HepG2 (cell line): Measurements from ENCODE around the gene TNFRSF6B. TPM values are rescaled to one million over a fixed set of nuclear protein-coding genes. Genes with fewer than 3 reads are reported as not detected.

Experiments
- ATAC-seq: fragments of 200-7000 bp; cut with Tn5 transposase; 3 replicates; pipeline ENCODE4 v1.9.1; 2020; ENCODE audit warnings: mild to moderate bottlenecking, moderate library complexity
- BruUV-seq: library from RNA; stranded (reverse); fragments of 400-500 nt; replicated peaks from 2 replicates; lab custom pipeline; 2021; lab: Mats Ljungman, UMichigan
- CTCF ChIA-PET: fragments of 300-600 bp; formaldehyde crosslinking; extraction: SDS; loops from one replicate; lab custom pipeline; 2021; ENCODE audit warnings: low total read pairs, inconsistent platforms, low intra/inter-chr PET ratio; lab: Yijun Ruan, JAX
- POLR2A ChIA-PET: fragments of 350-600 bp; sonication (Branson Sonifier 250); formaldehyde crosslinking; loops from one replicate; lab custom pipeline; 2020; ENCODE audit warnings: antibody characterized with exemption, inconsistent platforms; lab: Yijun Ruan, JAX
- DNase-seq: peaks from one replicate; pipeline ENCODE4 v3.0.0-alpha.2; 2015; ENCODE audit warnings: low spot score
- FAIRE-seq: peaks from 3 replicates; lab custom pipeline; 2011; peaks lifted over from hg19 to GRCh38; lab: Jason Lieb, UNC
- H2AFZ ChIP-seq: one replicate; pipeline ENCODE4 v1.6.1; 2011; ENCODE audit warnings: low read length, inconsistent platforms
- H3K27ac ChIP-seq: fragments of 300-600 bp; 3 replicates; pipeline ENCODE4 v1.8.0; 2011; ENCODE audit warnings: mixed run types, mild to moderate bottlenecking, mixed read lengths, low read length, inconsistent platforms; ENCODE audit not compliant: insufficient read depth; ENCODE audit errors: extremely low read length
- H3K27me3 ChIP-seq, 2 experiments: fragments of 200-600 bp in 1 of 2; 2 replicates in 1 of 2; 3 replicates in 1 of 2; pipeline versions ENCODE4 v1.6.0 to v1.8.0; 2011; ENCODE audit warnings: low read length in 2 of 2, mild to moderate bottlenecking in 2 of 2, moderate library complexity in 2 of 2, inconsistent platforms in 1 of 2; ENCODE audit not compliant: insufficient read depth in 2 of 2, control insufficient read depth in 1 of 2
- H3K36me3 ChIP-seq, 2 experiments: fragments of 200-600 bp in 1 of 2; replicated peaks in 1 of 2; 2 replicates in 1 of 2; 3 replicates in 1 of 2; pipeline versions ENCODE4 v1.5.1 to v1.8.0; 2011; ENCODE audit warnings: low read length in 2 of 2, inconsistent platforms in 1 of 2; ENCODE audit not compliant: insufficient read depth in 2 of 2, control insufficient read depth in 1 of 2
- H3K4me1 ChIP-seq: 2 replicates; pipeline ENCODE4 v1.5.1; 2012; ENCODE audit warnings: low read length, inconsistent platforms; ENCODE audit not compliant: insufficient read depth
- H3K4me2 ChIP-seq: 2 replicates; pipeline ENCODE4 v1.6.0; 2011; ENCODE audit warnings: low read depth, low read length, inconsistent platforms
- H3K4me3 ChIP-seq, 3 experiments: fragments of 200-600 bp in 1 of 3; sonication (generic), shearing (Covaris generic) in 1 of 3; replicated peaks in 1 of 3; 2 replicates each; pipeline ENCODE4 v1.5.1; 2011 to 2016; ENCODE audit warnings: low read length in 3 of 3, inconsistent platforms in 2 of 3, low read depth in 2 of 3, mild to moderate bottlenecking in 2 of 3, control low read depth in 1 of 3, mixed read lengths in 1 of 3; ENCODE audit not compliant: insufficient read depth in 1 of 3
- H3K79me2 ChIP-seq: one replicate; pipeline ENCODE4 v1.6.1; 2011; ENCODE audit warnings: low read length, inconsistent platforms; ENCODE audit not compliant: insufficient read depth
- H3K9ac ChIP-seq: 2 replicates; pipeline ENCODE4 v1.6.0; 2011; ENCODE audit warnings: mild to moderate bottlenecking, low read depth, low read length, inconsistent platforms; ENCODE audit not compliant: insufficient read depth
- H3K9me3 ChIP-seq: 2 replicates; pipeline ENCODE4 v1.5.1; 2012; ENCODE audit warnings: mild to moderate bottlenecking, low read length
- H4K20me1 ChIP-seq: 2 replicates; pipeline ENCODE4 v1.6.0; 2011; ENCODE audit warnings: inconsistent platforms, mild to moderate bottlenecking, low read length, moderate library complexity; ENCODE audit not compliant: insufficient read depth
- AGO2 ChIP-seq: fragments of 200-400 bp; formaldehyde crosslinking; optimal IDR thresholded peaks from 2 replicates; pipeline ENCODE3; 2017; ENCODE audit warnings: mild to moderate bottlenecking, low read depth, low read length, moderate library complexity
- AKAP8 ChIP-seq: sonication (generic); formaldehyde crosslinking; IDR thresholded peaks from 2 replicates; pipeline ENCODE4 v1.5.1; 2020; ENCODE audit warnings: mild to moderate bottlenecking, missing genetic modification reagents
- DMAP1 ChIP-seq: IDR thresholded peaks from 2 replicates; pipeline ENCODE4 v1.6.1; 2016
- HOXA5 ChIP-seq: sonication (generic); formaldehyde crosslinking; IDR thresholded peaks from 2 replicates; pipeline ENCODE4 v1.4.0; 2020; ENCODE audit warnings: missing genetic modification reagents
- JDP2 ChIP-seq: sonication (generic); formaldehyde crosslinking; IDR thresholded peaks from 2 replicates; pipeline ENCODE4 v1.8.1; 2022; ENCODE audit warnings: missing genetic modification reagents, borderline replicate concordance
- MNT ChIP-seq: fragments of 450-650 bp; IDR thresholded peaks from 2 replicates; pipeline ENCODE4 v1.6.1; 2016
- POLR2G ChIP-seq: fragments of 200-400 bp; formaldehyde crosslinking; IDR thresholded peaks from 2 replicates; pipeline ENCODE4 v1.6.1; 2018; ENCODE audit warnings: mild to moderate bottlenecking, low read depth, low read length, moderate library complexity
- STAG1 ChIP-seq: sonication (generic); formaldehyde crosslinking; IDR thresholded peaks from 2 replicates; pipeline ENCODE4 v1.4.0; 2020; ENCODE audit warnings: missing genetic modification reagents
- ZC3H13 ChIP-seq: sonication (generic); formaldehyde crosslinking; IDR thresholded peaks from 2 replicates; pipeline ENCODE4 v1.8.1; 2023; ENCODE audit warnings: mild to moderate bottlenecking, missing genetic modification reagents, moderate library complexity
- ZKSCAN1 ChIP-seq: fragments of 150-350 bp; IDR thresholded peaks from 2 replicates; pipeline ENCODE4 v1.6.1; 2014; ENCODE audit warnings: low read length
- WGBS: methylation state at CpG from one replicate; pipeline ENCODE4 v1.1.6; 2017; ENCODE audit warnings: low lambda C conversion rate; 5-methylcytosine and 5-hydroxymethylcytosine counted together
- in situ Hi-C: cut with HindIII; loops from 2 replicates; pipeline ENCODE4 v1.10.0; 2017; ENCODE audit warnings: low pct_unique_long_range_greater_than_20kb; ENCODE audit not compliant: extremely low pct_ligation_motif_present
- intact Hi-C: fragments of 100-400 bp; cut with micrococcal nuclease; formaldehyde crosslinking; loops from one replicate; pipeline ENCODE4 v1.10.0; 2022; ENCODE audit not compliant: unreplicated experiment
- polyA plus RNA-seq, 8 experiments: library from polyadenylated mRNA; depleted of rRNA in 3 of 8; stranded (reverse) in 7 of 8; unstranded in 1 of 8; fragments of >200 nt; fragmentation: Illumina TruSeq in 4 of 8; extraction: Trizol in 4 of 8; gene quantifications; 2 replicates each; pipeline versions ENCODE4 v1.2.1 to v1.2.3, GENCODE V29; 2011 to 2016; ENCODE audit warnings: low read depth in 4 of 8, missing spikeins in 1 of 8, mixed read lengths in 1 of 8; ENCODE audit not compliant: insufficient read depth in 1 of 8
- total RNA-seq, 5 experiments: library from RNA; depleted of rRNA; stranded (reverse); fragments of >200 nt; fragmentation: Illumina TruSeq; extraction: Trizol; gene quantifications; 2 replicates each; pipeline ENCODE4 v1.2.3, GENCODE V29; 2016; ENCODE audit warnings: low read depth in 1 of 5
- TF ChIP-seq, protein P1 (sequence below): sonication (generic); formaldehyde crosslinking; IDR thresholded peaks from 2 replicates; pipeline ENCODE4 v1.5.0; 2020; ENCODE audit warnings: mild to moderate bottlenecking, missing genetic modification reagents

Gene TNFRSF6B
- total and polyA plus RNA-seq, 2 of the 13 experiments (the other 11 are each of a cell fraction or from before 2014, with no cell fraction given), result 0.24 TPM; not detected in 1

DNA sequence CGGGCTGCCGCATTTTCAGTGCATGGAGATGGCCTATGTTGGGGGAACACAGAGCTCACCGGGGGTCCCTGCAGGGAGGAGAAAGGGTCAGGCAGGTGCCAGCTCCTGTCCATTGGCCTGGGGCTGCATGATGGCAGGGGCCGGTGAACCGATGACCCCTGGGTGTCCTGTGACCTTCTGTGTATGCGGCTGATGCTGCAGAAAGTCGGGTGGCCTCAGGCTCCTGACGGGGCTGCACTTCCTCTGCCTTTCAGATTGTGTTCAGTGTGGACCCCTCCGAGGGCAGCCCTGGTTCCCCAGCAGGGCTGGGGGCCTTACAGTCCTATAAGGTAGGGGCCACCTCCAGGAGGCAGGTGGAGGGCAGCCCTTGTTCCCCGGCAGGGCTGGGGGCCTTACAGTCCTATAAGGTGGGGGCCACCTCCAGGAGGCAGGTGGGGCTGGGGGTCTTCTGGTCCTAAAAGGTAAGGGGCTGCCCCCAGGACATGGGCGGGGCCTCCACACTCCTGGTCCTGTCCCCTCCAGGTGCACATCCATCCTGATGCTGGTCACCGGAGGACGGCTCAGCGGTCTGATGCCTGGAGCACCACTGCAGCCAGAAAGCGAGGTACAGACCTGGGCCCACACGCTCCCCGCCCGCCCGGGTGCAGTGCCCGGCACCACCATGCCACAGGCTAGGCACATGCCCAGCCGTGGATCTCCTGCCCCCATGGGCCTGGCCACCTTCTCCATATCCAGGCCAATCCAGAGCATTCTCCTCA is 11.0 kb upstream of the TNFRSF6B start:
- Histone ChIP-seq H3K36me3 (peaks cover 0 to 4% of the 10 kb centered on the region in 2 experiments; a peak in 1 of 5 replicates), H3K4me2 (no peak overlapping the region), H3K9ac (no peak overlapping the region), H3K4me3 (no peak overlapping the region), H2AFZ (no peak overlapping the region), H3K4me1 (peaks cover 10% of the 10 kb centered on the region), H4K20me1 (no peaks in the 10 kb centered on the region), H3K9me3 (no peaks in the 10 kb centered on the region), H3K79me2 (no peaks in the 10 kb centered on the region), H3K27me3 (no peaks in the 10 kb centered on the region), H3K27ac (no peak overlapping the region)
- FAIRE-seq (no peak), DNase-seq (no peak), ATAC-seq (no peak)
- ChIA-PET POLR2A (no interaction called here), CTCF (no interaction called here)
- in situ Hi-C loops (no loop called here), intact Hi-C loops (no loop called here)
- TF ChIP-seq AGO2, result peak; percentile 72
- TF ChIP-seq, protein P1, sequence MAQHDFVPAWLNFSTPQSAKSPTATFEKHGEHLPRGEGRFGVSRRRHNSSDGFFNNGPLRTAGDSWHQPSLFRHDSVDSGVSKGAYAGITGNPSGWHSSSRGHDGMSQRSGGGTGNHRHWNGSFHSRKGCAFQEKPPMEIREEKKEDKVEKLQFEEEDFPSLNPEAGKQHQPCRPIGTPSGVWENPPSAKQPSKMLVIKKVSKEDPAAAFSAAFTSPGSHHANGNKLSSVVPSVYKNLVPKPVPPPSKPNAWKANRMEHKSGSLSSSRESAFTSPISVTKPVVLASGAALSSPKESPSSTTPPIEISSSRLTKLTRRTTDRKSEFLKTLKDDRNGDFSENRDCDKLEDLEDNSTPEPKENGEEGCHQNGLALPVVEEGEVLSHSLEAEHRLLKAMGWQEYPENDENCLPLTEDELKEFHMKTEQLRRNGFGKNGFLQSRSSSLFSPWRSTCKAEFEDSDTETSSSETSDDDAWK (CRISPR knock-in tag), result no peak
- TF ChIP-seq ZC3H13 (CRISPR knock-in tag), result 0 out of 2 replicates have a peak, but pooled peaks have one; percentile 43
- TF ChIP-seq AKAP8, result 0 out of 2 replicates have a peak, but pooled peaks have one; percentile 36
- TF ChIP-seq HOXA5 (CRISPR knock-in tag), result no peak
- peak; percentile 33; the same call in 1 of the 2 replicates for TF ChIP-seq POLR2G
- no TSS peak for BruUV-seq
- WGBS, result 89% methylated on average over 17 of the region's 21 CpGs

GRCh38 chr20:63686094-63686491 is 10.4 kb upstream of the TNFRSF6B start:
- in situ Hi-C loops, result no loop called here
- intact Hi-C loops, result no loop called here
- CTCF ChIA-PET, result no interaction called here
- WGBS, result 95% methylated on average over 15 of the region's 24 CpGs
- ATAC-seq, result no peak
- Histone ChIP-seq H2AFZ (no peak overlapping the region), H3K9ac (no peak overlapping the region), H3K9me3 (no peaks in the 10 kb centered on the region), H4K20me1 (no peaks in the 10 kb centered on the region), H3K79me2 (no peaks in the 10 kb centered on the region), H3K4me2 (no peak overlapping the region), H3K27ac (no peak overlapping the region), H3K27me3 (no peaks in the 10 kb centered on the region), H3K36me3 (peaks cover 0 to 4% of the 10 kb centered on the region in 2 experiments; a peak in 1 of 5 replicates), H3K4me3 (no peak overlapping the region), H3K4me1 (peaks cover 10% of the 10 kb centered on the region)
- no peak for FAIRE-seq
- BruUV-seq, result no TSS peak
- POLR2A ChIA-PET, result no interaction called here
- no peak for DNase-seq
- TF ChIP-seq MNT (no peak), DMAP1 (CRISPR knock-in tag) (no peak), STAG1 (CRISPR knock-in tag) (no peak), JDP2 (CRISPR knock-in tag) (no peak), ZKSCAN1 (no peak)
